Stomach smooth muscle (tissue), 2 donors: ENCODE measurements around the gene ATPAF1.
"Not testable (repeated sequence)": the region's sequence is repeated elsewhere in the genome, so short reads cannot be mapped to it uniquely, and the experiment has no call there.

Source experiments
- H3K27ac ChIP-seq: one replicate; pipeline ENCODE4 v1.7.0; 2013; ENCODE audit warnings: mild to moderate bottlenecking, low read length, inconsistent platforms
- H3K27me3 ChIP-seq, 2 donors: one replicate each; pipeline ENCODE4 v1.7.0; 2013; ENCODE audit warnings: low read length in 2 of 2; ENCODE audit not compliant: insufficient read depth in 2 of 2, control insufficient read depth in 1 of 2
- H3K36me3 ChIP-seq, 2 donors: one replicate each; pipeline ENCODE4 v1.7.0; 2013; ENCODE audit warnings: low read length in 2 of 2; ENCODE audit not compliant: control insufficient read depth in 2 of 2, insufficient read depth in 2 of 2
- H3K4me1 ChIP-seq: one replicate; pipeline ENCODE4 v1.7.0; 2013; ENCODE audit warnings: low read length; ENCODE audit not compliant: control insufficient read depth, insufficient read depth
- H3K4me3 ChIP-seq, 2 donors: one replicate each; pipeline ENCODE4 v1.7.0; 2013; ENCODE audit warnings: low read length in 2 of 2
- H3K9ac ChIP-seq, 2 donors: one replicate each; pipeline ENCODE4 v1.7.0; 2013; ENCODE audit warnings: low read length in 2 of 2, mild to moderate bottlenecking in 1 of 2
- H3K9me3 ChIP-seq, 2 donors: one replicate each; pipeline ENCODE4 v1.7.0; 2013; ENCODE audit warnings: low read length in 2 of 2; ENCODE audit not compliant: control insufficient read depth in 2 of 2
- donor health status: healthy.
- donor health status: Pancreatic carcinoma.

The ATPAF1 gene, protein sequence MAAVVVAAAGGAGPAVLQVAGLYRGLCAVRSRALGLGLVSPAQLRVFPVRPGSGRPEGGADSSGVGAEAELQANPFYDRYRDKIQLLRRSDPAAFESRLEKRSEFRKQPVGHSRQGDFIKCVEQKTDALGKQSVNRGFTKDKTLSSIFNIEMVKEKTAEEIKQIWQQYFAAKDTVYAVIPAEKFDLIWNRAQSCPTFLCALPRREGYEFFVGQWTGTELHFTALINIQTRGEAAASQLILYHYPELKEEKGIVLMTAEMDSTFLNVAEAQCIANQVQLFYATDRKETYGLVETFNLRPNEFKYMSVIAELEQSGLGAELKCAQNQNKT

DNA sequence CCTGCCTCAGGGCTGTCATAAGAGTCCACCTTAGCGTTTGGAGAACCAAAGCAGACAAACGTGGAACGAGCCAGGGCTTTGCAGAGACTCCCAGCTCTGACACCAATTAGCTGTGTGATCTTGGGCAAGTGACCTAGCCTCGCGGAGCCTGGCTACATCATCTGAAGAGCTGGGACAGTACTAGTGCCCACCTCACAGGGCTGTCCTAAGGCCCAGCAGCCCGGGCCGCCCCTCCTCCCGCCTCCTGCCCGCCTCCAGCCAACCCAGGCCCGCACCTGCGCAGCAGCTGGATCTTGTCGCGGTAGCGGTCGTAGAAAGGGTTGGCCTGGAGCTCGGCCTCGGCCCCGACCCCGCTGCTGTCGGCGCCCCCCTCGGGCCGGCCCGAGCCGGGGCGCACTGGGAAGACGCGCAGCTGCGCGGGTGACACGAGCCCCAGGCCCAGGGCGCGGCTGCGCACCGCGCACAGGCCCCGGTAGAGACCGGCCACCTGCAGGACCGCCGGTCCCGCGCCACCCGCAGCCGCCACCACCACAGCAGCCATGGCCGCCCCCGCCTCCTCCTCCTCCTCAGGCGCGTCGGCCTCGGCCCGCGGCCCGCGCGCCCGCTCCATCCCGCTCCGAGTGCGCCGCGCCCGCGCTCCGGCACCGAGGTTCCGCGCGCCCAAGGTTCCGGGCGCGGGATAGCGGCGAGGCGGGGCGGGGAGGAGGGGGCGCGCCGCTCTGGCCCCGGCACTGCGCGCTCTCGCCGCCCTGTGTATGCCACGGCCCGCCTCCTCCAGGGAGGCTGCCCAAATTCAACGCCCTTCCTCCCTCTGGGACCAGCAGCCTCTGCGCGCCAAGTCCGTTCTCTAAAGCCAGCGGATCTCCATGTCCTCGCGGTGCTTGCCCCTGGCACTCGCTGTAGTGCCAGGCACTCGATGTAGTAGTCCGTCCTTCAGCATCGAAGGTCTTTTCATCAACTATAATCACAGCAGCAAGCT lies at the start of gene ATPAF1:
Gene ATPAF1, minus strand, starts transcription at position 583 of the 979 bp plus-strand sequence. Its CDS starts 42 bp downstream, at position 541.
- H3K4me1 ChIP-seq, result peaks cover 38% of the 10 kb centered on the region
- H3K27ac ChIP-seq, result peak within 1 kb of the TSS; percentile 89
- H3K27me3 ChIP-seq, result no peaks in the 10 kb centered on the region
- peaks cover 16% of the 10 kb centered on the region in 2 donors for H3K36me3 ChIP-seq
- H3K9me3 ChIP-seq, result no peaks in the 10 kb centered on the region
- peak within 1 kb of the TSS; percentile 78 to 94 for H3K9ac ChIP-seq
- H3K4me3 ChIP-seq, result peak within 1 kb of the TSS; percentile 92 to 96

DNA sequence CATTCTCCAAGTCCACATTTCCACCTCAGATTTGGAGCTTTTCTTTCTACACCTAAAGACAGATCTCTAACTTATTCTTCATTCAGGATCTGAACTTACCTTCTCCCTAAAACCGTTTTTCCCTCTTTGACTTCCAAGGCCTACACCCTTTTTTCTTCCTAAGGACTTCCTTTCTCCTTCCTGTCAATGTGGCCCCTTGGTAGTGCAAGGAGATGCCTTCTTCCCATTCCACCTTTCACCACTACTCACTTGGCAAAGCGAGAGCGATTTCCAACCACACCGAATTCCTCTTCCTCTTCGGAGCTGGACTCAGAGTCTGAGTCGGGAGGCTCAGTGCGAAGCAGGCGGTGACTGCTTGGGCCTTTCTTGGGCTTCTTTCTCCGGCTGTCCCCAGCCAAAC lies 49.5 kb upstream of the ATPAF1 start:
- H3K36me3 ChIP-seq, result peaks cover 0 to 7% of the 10 kb centered on the region in 2 donors
- no peaks in the 10 kb centered on the region for H3K9me3 ChIP-seq
- H3K4me1 ChIP-seq, result peaks cover 23% of the 10 kb centered on the region
- no peak overlapping the region for H3K27ac ChIP-seq
- H3K27me3 ChIP-seq, result no peaks in the 10 kb centered on the region
- peak overlapping the region; percentile 90 to 96 for H3K4me3 ChIP-seq
- peak overlapping the region; percentile 79 to 91 for H3K9ac ChIP-seq

DNA sequence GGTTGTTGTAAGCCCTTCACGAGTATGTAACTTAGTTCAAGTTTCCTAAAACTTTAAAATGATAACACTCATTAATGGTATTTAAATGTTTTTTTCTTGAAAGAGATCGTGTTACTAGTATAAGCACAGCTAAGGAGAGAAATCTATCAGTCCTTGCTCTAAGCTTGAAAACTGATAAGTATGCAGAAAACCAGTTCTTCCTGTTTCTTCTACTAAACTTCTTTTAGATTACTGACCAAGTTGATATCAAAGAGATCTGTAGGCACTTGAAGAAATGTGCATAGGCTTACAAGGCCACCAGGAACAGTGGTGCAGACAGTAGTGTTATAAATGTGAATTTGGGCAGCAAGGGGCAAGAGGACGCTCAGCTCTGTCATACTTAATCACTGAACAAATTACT lies 46.8 kb upstream of the ATPAF1 start:
- no peak overlapping the region for H3K9ac ChIP-seq
- H3K27me3 ChIP-seq, result no peaks in the 10 kb centered on the region
- no peak overlapping the region for H3K4me3 ChIP-seq
- H3K27ac ChIP-seq, result no peak overlapping the region
- no peaks in the 10 kb centered on the region for H3K9me3 ChIP-seq
- H3K4me1 ChIP-seq, result peaks cover 23% of the 10 kb centered on the region
- peaks cover 4 to 10% of the 10 kb centered on the region in 2 donors for H3K36me3 ChIP-seq

DNA sequence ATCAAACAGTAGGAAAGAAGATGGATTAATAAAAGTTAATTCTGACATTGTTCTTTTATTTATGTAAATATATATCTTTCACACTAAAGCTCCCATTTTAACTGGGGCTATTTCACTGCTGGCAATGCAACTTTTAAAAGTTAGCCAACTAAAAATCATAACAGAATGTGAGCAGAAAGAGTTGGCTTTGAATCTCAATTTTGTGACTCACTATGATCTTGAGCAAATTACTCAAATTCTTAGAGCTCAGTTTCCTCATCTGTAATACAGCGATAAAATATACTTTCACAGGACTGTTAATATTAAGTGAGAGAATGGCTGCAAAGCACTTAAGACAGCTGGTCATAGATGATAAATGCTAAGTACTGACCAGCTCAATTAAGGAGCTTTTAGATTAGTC lies 40.0 kb upstream of the ATPAF1 start:
- no peaks in the 10 kb centered on the region for H3K27me3 ChIP-seq
- no peak overlapping the region for H3K27ac ChIP-seq
- H3K9me3 ChIP-seq, result no peaks in the 10 kb centered on the region
- peaks cover 24 to 26% of the 10 kb centered on the region in 2 donors for H3K36me3 ChIP-seq
- H3K4me1 ChIP-seq, result no peaks in the 10 kb centered on the region
- H3K9ac ChIP-seq, result no peak overlapping the region
- no peak overlapping the region for H3K4me3 ChIP-seq

DNA sequence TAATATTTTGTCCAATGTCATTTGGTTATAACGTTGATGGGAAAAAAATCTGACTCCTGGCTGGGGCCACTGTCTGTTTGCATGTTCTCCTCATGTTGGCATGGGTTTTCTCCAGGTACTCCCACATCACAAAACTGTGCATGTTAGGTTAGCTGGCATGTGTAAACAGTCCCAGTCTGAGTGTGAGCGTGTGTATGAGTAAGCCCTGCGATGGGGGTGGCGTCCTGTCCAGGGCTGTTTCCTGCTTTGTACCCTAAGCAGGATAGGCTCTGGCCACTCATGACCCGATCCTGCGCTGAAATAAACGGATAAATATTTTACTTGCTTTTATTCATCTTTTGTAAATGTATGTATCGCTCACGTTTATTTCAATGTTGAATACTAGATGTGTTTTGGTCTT lies 37.2 kb upstream of the ATPAF1 start:
- no peaks in the 10 kb centered on the region for H3K4me1 ChIP-seq
- H3K27me3 ChIP-seq, result no peaks in the 10 kb centered on the region
- no peak overlapping the region for H3K27ac ChIP-seq
- H3K9ac ChIP-seq, result no peak overlapping the region
- H3K9me3 ChIP-seq, result no peaks in the 10 kb centered on the region
- H3K36me3 ChIP-seq, result peaks cover 20 to 35% of the 10 kb centered on the region in 2 donors
- no peak overlapping the region for H3K4me3 ChIP-seq

DNA sequence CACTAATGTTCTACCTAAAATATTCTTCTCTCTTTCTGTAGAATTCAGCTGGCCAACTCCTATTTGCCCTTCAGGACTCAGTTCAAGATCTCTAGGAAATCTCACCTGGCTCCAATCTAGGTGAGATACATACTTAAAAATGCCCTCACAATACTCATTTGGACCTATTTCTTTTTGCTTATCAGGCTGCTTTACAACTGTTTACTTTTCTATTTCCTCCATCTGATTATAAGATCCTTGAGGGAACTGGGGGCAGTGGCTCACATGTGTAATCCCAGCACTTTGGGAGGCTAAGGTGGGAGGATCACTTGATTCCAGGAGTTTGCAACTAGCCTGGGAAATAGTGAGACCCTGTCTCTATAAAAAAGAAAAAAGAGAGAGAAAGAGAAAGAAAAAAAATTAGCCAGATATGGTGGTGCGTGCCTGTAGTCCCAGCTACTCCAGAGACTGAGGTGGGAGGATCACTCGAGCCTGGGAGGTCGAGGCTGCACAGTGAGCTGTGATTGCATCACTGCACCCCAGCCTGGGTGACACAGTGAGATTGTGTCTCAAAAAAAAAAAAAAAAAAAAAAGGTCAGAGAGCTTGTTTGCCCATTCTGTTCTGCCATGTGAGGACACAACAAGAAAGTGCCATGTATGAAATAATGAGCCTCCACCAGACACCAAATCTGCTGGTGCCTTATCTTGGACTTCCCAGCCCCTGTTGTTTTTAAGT lies 35.9 kb upstream of the ATPAF1 start:
- peaks cover 18 to 35% of the 10 kb centered on the region in 2 donors for H3K36me3 ChIP-seq

DNA sequence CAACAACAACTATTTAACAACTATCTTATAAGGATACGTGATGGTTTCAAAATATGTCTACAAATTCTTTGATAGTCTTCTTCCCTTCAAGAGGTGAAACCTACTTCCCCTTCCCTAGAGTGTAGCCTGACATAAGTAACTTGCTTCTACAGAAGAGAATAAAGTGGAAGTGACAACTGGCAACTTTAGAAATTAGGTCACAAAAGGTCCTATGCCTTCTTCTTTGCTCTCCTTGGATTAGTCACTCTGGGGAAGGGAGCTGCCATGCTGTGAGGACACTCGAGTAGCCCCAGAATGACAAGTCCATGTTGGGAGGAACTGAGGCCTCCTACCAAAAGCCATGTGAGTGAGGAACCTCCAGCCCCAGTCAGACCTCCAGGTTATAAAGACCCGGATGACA lies 31.5 kb upstream of the ATPAF1 start:
- Histone ChIP-seq H3K9ac (no peak overlapping the region), H3K27me3 (no peaks in the 10 kb centered on the region), H3K9me3 (no peaks in the 10 kb centered on the region), H3K4me1 (no peaks in the 10 kb centered on the region), H3K4me3 (no peak overlapping the region), H3K36me3 (peaks cover 27% of the 10 kb centered on the region in 2 donors), H3K27ac (no peak overlapping the region)

More for the DNA sequence above, 35.9 kb upstream of the ATPAF1 start:
- no peaks in the 10 kb centered on the region for H3K4me1 ChIP-seq
- H3K4me3 ChIP-seq, result no peak overlapping the region
- H3K9ac ChIP-seq, result no peak overlapping the region
- no peaks in the 10 kb centered on the region for H3K27me3 ChIP-seq
- no peak overlapping the region for H3K27ac ChIP-seq
- no peaks in the 10 kb centered on the region for H3K9me3 ChIP-seq

DNA sequence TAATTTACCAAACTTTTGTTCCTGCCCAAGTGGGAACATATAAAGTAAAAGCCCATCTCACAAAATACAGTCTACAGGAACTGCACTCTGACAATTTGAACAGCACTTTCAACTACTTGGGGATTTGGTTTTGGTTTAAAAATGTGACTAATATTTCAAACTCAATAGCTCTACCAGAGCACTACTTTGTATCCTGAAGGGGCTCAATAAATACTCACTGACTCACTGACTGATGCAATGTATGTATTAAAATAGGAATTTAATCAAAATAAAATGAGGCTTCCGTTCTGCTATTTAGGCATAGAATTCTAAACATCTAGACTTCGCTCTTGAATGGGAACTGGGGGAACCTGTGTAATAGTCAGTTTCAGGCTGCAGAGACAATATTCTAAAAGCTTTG lies 28.9 kb upstream of the ATPAF1 start:
- Histone ChIP-seq H3K4me1 (peaks cover 2% of the 10 kb centered on the region), H3K9me3 (no peaks in the 10 kb centered on the region), H3K9ac (no peak overlapping the region), H3K36me3 (peaks cover 20 to 22% of the 10 kb centered on the region in 2 donors), H3K4me3 (no peak overlapping the region), H3K27me3 (no peaks in the 10 kb centered on the region), H3K27ac (no peak overlapping the region)

DNA sequence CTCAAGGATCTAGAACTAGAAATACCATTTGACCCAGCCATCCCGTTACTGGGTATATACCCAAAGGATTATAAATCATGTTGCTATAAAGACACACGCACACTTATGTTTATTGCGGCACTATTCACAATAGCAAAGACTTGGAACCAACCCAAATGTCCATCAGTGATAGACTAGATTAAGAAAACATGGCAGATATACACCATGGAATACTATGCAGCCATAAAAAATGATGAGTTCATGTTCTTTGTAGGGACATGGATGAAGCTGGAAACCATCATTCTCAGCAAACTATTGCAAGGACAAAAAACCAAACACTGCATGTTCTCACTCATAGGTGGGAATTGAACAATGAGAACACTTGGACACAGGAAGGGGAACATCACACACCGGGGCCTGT lies 26.5 kb upstream of the ATPAF1 start:
- H3K9me3 ChIP-seq, H3K4me3 ChIP-seq, H3K9ac ChIP-seq, H3K4me1 ChIP-seq, H3K27ac ChIP-seq, H3K27me3 ChIP-seq: not testable (repeated sequence)
- H3K36me3 ChIP-seq, result peaks cover 22 to 28% of the 10 kb centered on the region in 2 donors
